Ascending aorta (tissue), 2 donors: ENCODE results near the gene ZNF215. TPM values are rescaled to one million over a fixed set of nuclear protein-coding genes. Genes with fewer than 3 reads are reported as not detected.
"Not testable (repeated sequence)": the region's sequence is repeated elsewhere in the genome, so short reads cannot be mapped to it uniquely, and the experiment has no call there.

Experiments
- DNase-seq, 2 donors: peaks; one replicate each; pipeline ENCODE4 v3.0.0-alpha.2; 2019; ENCODE audit warnings: low spot score in 2 of 2
- H3K27ac ChIP-seq, 2 donors: fragments of 200-600 bp; sonication (generic); one replicate each; pipeline ENCODE4 v1.5.1; 2016 to 2017; ENCODE audit warnings: mild to moderate bottlenecking in 1 of 2
- H3K27me3 ChIP-seq: fragments of 200-600 bp; sonication (generic); one replicate; pipeline ENCODE4 v1.5.1; 2017
- H3K36me3 ChIP-seq, 2 donors: fragments of 200-600 bp; sonication (generic); one replicate each; pipeline ENCODE4 v1.5.1; 2016
- H3K4me1 ChIP-seq, 2 donors: fragments of 200-600 bp; sonication (generic); one replicate each; pipeline ENCODE4 v1.5.1; 2016 to 2017; ENCODE audit warnings: mild to moderate bottlenecking in 1 of 2
- H3K4me3 ChIP-seq, 2 donors: fragments of 200-600 bp; sonication (generic); one replicate each; pipeline ENCODE4 v1.5.1; 2016 to 2017; ENCODE audit warnings: mild to moderate bottlenecking in 1 of 2
- H3K9me3 ChIP-seq, 2 donors: fragments of 200-600 bp; sonication (generic); one replicate each; pipeline ENCODE4 v1.5.1; 2016
- intact Hi-C: fragments of 100-400 bp; cut with DNase I; formaldehyde crosslinking; loops from one replicate; pipeline ENCODE4 v1.15.1; 2023
- total RNA-seq: library from RNA; depleted of rRNA; stranded (reverse); fragments of >200 nt; gene quantifications from one replicate; pipeline ENCODE4 v1.1.0, GENCODE V29; 2016
- TF ChIP-seq, protein P1 (sequence below), 3 experiments: fragments of 200-600 bp in 2 of 3; fragments of 450-650 bp in 1 of 3; sonication (generic) in 2 of 3; IDR thresholded peaks; one replicate each; pipeline ENCODE4 v1.5.1; 2016 to 2019; ENCODE audit warnings: antibody characterized with exemption in 3 of 3, mild to moderate bottlenecking in 1 of 3, moderate library complexity in 1 of 3

ZNF215 gene
- total RNA-seq, 1 donor from 2014 or later = not detected

DNA sequence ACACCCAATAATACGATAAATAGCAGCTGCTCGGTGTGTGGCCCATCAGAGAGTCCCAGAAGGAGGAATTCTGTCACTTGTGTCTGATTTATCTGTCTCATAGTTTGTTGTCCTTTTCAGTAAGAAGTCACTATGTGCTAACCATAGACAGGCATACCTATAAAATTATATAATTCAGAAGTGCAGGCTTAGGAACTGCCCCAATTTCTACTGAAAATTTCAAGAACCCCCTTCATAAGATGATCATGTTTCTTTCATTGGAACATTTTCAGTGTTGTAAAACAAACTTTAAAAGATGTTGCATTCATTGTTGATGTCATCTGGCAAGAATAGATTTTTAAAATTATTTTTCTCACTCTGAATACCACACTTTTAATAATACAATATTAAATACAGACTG is 33.8 kb upstream of the ZNF215 start, which contains the start of gene OR2D2:
OR2D2 (minus strand) TSS at position 101 of the 400 bp plus-strand sequence; CDS start at position 101, 0 bp downstream.
- no peaks in the 10 kb centered on the region for H3K9me3 ChIP-seq
- H3K4me3 ChIP-seq = no peak within 1 kb of the TSS
- intact Hi-C loops = no loop called here
- no peaks in the 10 kb centered on the region for H3K4me1 ChIP-seq
- H3K36me3 ChIP-seq = no peaks in the 10 kb centered on the region
- H3K27me3 ChIP-seq = no peaks in the 10 kb centered on the region
- DNase-seq = no peak
- TF ChIP-seq, protein P1, sequence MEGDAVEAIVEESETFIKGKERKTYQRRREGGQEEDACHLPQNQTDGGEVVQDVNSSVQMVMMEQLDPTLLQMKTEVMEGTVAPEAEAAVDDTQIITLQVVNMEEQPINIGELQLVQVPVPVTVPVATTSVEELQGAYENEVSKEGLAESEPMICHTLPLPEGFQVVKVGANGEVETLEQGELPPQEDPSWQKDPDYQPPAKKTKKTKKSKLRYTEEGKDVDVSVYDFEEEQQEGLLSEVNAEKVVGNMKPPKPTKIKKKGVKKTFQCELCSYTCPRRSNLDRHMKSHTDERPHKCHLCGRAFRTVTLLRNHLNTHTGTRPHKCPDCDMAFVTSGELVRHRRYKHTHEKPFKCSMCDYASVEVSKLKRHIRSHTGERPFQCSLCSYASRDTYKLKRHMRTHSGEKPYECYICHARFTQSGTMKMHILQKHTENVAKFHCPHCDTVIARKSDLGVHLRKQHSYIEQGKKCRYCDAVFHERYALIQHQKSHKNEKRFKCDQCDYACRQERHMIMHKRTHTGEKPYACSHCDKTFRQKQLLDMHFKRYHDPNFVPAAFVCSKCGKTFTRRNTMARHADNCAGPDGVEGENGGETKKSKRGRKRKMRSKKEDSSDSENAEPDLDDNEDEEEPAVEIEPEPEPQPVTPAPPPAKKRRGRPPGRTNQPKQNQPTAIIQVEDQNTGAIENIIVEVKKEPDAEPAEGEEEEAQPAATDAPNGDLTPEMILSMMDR (IDR thresholded peaks at IDR 0.05) = no peak
- H3K27ac ChIP-seq = no peak within 1 kb of the TSS

DNA sequence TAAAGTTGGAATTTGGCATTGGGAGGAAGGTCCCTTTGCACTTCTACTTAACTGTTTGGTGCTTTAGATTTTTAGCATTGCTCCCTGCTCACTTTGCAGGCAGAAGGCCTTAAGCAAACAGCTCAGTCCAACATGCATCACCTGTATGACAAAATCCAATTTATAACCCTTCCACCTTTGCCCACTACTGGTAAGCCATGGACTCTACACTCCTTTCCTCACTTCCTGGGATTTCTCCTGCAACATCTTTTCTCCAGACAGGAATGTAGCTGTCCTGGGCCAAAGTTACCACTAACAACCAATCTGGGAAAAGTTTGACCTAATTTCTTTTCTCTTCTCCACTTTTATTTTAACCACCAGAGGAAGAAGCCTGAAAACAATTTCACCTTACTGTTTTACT is 32.1 kb upstream of the ZNF215 start:
- H3K36me3 ChIP-seq = no peaks in the 10 kb centered on the region
- no peaks in the 10 kb centered on the region for H3K9me3 ChIP-seq
- H3K4me1 ChIP-seq = no peaks in the 10 kb centered on the region
- no peak overlapping the region for H3K4me3 ChIP-seq
- H3K27ac ChIP-seq = no peak overlapping the region
- intact Hi-C loops = no loop called here
- H3K27me3 ChIP-seq = no peaks in the 10 kb centered on the region
- TF ChIP-seq, protein P1 (IDR thresholded peaks at IDR 0.05) = no peak
- DNase-seq = no peak

- H3K4me3 ChIP-seq = no peak overlapping the region
- no peak for DNase-seq
- TF ChIP-seq, protein P1 (IDR thresholded peaks at IDR 0.05) = no peak
- H3K36me3 ChIP-seq = no peaks in the 10 kb centered on the region
- no peaks in the 10 kb centered on the region for H3K9me3 ChIP-seq
- H3K27ac ChIP-seq = no peak overlapping the region
- H3K4me1 ChIP-seq = no peaks in the 10 kb centered on the region
- H3K27me3 ChIP-seq = no peaks in the 10 kb centered on the region
- intact Hi-C loops = no loop called here
Measured at GRCh38 chr11:6895010-6895409, 31.2 kb upstream of the ZNF215 start.

- Histone ChIP-seq H3K9me3 (no peaks in the 10 kb centered on the region), H3K27me3 (no peaks in the 10 kb centered on the region), H3K27ac (no peak overlapping the region), H3K4me1 (no peaks in the 10 kb centered on the region), H3K4me3 (no peak overlapping the region), H3K36me3 (no peaks in the 10 kb centered on the region)
- intact Hi-C loops = no loop called here
- DNase-seq = no peak
- TF ChIP-seq, protein P1 (IDR thresholded peaks at IDR 0.05) = no peak
Measured at GRCh38 chr11:6898911-6899310, 27.3 kb upstream of the ZNF215 start.

- intact Hi-C loops = no loop called here
- Histone ChIP-seq H3K27me3 (no peaks in the 10 kb centered on the region), H3K9me3 (no peaks in the 10 kb centered on the region), H3K4me3 (no peak overlapping the region), H3K4me1 (no peaks in the 10 kb centered on the region), H3K36me3 (no peaks in the 10 kb centered on the region), H3K27ac (no peak overlapping the region)
- TF ChIP-seq, protein P1 (IDR thresholded peaks at IDR 0.05) = no peak
- no peak for DNase-seq
Measured at GRCh38 chr11:6900327-6900999, 25.8 kb upstream of the ZNF215 start.

DNA sequence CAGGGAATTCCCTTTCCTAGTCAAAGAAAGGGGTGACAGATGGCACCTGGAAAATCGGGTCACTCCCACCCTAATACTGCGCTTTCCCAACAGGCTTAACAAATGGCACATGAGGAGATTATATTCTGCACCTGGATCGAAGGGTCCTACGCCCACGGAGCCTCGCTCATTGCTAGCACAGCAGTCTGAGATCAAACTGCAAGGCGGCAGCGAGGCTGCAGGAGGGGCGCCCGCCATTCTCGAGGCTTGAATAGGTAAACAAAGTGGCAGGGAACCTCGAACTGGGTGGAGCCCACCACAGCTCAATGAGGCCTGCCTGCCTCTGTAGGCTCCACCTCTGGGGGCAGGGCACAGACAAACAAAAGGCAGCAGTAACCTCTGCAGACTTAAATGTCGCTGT is 21.4 kb upstream of the ZNF215 start:
- intact Hi-C loops, H3K4me1 ChIP-seq, H3K27ac ChIP-seq, H3K36me3 ChIP-seq, H3K27me3 ChIP-seq, H3K4me3 ChIP-seq, H3K9me3 ChIP-seq, DNase-seq: not testable (repeated sequence)
